HG03097 (cell line): ENCODE results near the gene ACOT11.
"Not testable (repeated sequence)": the region's sequence is repeated elsewhere in the genome, so short reads cannot be mapped to it uniquely, and the experiment has no call there.

Experiments
- ATAC-seq: cut with Tn5 transposase; IDR thresholded peaks from one replicate; pipeline ENCODE4 v1.9.1; 2021; ENCODE audit not compliant: unreplicated experiment, low FRiP score

Gene ACOT11

DNA sequence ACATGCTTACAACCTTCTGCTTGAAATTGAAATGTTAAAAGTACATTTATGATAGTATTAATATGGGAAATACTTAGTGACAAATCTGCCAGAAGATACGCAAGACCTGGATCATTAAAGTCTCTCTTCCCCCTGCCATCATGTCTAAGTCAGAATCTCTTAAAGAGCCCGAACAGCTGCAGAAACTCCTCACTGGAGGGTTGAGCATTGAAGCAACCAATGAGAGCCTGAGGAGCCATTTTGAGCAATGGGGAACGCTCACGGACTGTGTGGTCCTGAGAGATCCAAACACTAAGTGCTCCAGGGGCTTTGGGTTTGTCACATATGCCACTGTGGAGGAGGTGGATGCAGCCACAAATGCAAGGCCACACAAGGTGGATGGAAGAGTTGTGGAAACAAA lies 11.4 kb upstream of the ACOT11 start:
- not testable (repeated sequence) for ATAC-seq

DNA sequence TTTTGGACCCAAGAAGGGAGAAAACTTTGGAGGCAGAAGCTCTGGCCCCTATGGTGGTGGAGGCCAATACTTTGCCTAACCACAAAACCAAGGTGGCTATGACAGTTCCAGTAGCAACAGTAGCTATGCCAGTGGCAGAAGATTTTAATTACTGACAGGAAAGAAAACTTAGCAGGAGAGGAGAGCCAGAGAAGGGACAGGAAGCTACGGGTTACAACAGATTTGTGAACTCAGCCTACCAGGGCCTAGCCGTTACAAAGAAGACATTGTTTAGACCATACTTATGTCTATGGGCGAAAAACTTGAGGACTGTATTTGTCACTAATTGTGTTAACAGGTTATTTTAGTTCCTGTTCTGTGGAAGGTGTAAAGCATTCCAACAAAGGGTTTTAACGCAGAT lies 10.4 kb upstream of the ACOT11 start:
- ATAC-seq, result no peak

DNA sequence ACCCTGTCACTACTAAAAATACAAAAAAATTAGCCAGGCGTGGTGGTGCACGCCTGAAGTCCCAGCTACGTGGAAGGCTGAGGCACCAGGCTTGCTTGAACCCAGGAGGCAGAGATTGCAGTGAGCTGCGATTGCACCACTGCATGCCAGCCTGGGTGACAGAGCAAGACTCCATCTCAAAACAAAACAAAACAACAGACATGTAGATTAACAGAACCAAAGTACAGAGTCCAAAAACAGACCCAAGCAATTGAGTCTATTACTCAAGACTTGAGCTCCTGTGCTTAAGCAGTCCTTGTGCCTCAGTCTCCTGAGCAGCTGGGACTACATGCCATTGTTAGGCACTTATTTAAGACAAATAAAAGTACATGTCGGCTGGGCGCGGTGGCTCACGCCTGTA lies 9.5 kb upstream of the ACOT11 start:
- no peak for ATAC-seq

DNA sequence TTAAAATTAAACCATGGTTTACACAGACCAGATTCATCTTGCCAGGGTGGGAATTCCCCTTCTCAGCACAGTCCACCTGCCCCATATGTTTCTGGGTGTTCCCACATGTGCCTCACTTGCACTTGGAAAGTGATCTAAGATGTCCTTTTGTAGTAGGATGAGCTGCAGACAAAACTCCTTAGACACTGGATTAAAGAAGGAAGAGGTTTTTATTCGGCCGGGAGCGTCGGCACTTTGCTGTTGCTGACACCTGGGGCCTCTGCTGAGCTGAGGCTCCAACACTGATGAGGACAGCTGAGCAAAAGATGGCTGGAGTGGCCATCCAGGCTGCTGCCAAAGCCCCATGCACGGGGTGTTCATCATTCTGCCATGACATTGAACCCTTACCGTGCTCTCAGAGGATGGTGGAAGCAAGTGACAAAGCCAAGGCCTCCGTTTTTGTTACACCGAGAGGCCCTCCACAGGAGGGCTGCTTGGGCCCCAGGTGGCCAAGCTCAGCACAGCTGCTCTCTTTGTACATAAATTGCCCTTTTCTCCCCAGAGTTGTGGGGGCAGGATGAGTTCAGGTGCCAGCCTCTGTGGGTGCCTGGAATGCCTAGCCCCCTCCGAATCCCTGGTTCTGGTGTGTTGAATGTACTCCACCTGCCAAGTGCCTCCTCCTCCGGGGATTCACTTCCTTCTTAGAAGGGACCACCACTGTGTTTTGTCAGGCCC lies 7.3 kb upstream of the ACOT11 start:
- no peak for ATAC-seq

DNA sequence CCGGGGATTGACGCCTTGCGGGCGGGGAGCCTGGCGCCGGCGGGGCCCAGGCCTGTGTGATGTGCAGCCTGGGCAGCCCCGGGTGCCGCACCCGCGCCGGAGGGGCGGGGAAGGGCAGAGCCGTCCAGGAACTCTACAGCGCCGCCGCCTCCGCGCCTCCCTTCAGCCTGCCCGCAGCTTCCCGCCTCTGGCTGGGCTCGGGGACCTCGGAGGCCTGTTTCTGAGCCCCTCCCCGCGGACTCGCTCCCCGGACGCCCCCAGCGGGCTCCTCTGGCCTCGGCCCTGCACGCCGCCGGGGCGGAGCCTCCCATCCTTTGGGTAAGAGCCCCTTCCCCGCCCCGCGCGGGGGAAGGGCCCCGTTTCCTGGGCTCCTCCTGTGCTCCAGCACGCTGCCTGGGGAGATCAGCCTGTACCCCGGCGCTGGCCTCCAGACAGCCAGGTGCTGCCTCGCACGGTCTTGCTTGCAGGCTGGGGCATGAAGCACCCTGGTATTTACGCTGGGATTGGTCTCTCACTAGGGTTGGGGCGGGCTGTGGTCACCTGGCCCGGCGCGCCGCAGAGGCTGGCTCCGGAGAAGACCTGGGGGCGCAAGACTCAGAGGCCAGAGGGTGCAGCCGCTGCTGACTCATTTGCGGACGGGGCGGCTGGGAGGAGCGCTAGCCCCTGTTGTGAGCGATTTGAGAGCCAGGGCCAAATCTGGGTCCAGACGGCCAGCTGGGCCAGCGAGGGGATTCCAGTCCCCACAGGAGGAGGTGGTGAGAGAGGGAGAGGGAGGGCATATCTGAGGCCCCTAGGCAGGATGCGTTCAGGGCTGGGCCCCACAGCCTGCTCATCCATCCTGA lies 5.7 kb upstream of the ACOT11 start:
- ATAC-seq, result no peak

DNA sequence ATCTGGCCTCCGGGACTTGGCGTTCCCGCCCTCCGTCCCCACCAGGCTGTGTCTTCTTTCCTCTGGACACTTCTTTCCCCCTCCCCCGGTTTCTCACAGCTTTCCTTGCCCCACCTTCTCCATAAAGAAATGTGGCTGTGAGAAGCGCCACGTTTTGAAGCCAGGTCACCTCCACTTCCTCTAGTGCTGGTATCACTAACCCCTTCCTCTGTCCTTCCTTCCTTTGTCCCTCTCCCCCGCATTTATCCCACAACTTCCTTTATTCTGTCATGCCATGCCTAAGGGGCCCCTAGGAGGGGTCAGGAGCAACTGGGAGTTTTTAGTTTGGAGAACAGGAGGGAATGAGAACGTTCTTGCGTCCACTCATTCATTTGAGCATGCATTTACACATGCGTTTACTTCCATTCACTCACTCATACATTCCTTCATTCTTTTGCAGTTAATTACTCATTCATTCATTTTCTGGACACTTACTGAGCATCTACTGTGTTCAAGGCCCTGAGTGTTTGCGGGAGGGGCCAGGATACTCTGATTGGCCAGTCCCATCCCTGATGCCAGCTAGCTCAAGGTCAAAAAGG lies 5.0 kb upstream of the ACOT11 start:
- no peak for ATAC-seq

DNA sequence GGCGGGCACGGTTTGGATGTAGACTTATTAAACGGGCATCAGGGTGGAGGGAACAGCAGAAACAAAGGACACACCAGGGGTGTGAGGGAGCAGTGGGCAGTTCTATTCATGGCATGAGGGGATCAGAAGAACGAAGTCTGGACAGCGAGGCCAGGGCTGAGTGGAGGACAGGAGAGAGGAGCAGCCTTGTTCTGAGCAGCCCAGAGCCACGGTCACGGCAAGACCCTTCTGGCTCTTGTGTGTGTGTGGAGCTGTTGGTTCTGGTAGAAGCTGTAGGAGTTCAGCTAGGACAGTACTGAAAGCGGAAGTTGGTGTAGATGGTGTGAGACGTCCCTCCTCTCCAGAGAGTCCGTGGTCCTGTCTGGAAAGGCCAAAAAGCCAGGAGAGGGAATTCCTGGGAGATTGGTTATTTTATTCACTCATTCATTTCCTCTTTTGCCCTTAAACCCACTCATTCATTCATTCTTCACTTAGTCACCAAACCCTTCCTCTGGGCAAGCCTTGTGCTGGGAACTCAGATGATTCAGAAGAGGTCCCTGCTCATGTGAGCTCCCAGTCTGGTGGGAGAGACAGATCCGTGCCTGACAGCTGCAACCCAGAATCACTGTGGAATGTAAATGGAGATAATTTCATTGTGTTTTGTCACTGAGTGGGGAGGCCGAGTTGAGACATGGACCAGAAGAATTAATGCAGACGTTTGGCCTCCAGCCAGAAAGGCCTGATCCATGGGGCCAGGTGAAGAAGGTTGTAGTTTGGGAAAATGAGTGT lies 4.1 kb upstream of the ACOT11 start:
- ATAC-seq, result no peak

DNA sequence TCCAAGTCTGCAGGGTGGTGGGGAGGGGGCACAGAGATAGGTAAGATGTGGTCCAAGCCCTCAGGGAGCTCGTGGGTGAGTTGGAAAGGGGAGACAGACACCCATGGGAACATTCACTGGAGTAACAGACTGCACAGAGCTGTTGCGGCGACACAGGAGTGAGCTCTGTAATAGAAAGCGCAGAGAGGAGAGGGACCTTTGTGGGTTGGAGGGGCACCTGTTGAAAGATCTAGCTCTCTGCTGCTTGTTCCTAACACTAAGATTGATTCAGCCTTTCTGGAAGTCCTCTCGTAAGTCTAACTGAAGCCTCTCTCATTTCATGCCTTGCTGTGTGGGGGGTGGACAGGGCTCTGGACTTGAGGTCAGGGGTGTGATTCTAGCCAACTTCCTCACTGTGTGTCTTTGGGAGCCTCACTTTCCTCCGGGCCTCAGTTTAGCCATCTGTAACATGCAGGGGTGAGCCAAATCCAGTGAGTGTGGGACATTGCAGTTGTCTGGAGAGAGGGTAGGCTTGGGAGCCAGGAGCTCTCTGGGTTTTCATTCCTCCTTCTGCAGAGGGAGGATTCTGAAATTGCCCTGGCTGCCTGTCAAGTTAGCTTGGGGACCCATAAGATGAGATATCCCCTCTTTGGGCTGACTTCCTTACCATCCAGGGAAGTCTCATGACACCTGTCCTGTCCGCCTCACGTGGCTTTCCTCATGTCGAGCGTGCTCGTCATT lies 2.0 kb upstream of the ACOT11 start:
- no peak for ATAC-seq

DNA sequence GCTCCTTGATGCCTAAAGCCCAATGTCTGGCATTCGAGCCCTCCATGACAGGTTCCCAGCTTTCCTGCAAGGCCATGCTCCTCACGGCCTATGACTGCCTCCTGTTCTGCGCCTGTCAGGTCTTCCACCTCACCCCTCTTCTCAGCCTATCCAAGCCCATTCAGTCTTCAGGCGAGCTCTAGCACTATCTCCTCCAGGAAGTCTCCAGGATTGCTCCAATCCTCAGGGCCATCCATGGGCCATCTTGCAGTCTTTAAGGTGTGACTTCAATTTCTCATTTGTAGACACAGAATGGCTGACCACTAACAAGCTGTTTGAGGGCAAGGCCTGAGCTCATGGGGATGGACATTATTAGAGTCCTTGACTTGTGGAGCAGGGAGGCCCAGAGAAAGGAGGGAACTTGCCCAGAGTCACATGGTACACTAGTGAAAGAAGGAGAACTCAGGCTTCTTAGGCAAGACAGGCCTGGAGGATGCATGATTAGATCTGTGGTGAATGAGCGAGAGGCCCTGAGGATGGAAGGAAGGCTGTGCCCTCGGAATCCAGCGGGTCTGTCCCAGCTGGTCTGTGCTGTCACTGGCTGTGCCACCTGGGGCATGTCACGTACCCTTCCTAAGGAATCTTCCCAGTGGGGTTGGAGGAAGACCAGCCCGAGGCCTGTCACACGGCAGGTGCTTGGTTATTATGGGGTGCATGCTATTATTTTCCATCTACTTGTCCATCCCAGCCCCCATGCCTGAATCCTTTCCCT lies 1.2 kb upstream of the ACOT11 start:
- ATAC-seq, result no peak

DNA sequence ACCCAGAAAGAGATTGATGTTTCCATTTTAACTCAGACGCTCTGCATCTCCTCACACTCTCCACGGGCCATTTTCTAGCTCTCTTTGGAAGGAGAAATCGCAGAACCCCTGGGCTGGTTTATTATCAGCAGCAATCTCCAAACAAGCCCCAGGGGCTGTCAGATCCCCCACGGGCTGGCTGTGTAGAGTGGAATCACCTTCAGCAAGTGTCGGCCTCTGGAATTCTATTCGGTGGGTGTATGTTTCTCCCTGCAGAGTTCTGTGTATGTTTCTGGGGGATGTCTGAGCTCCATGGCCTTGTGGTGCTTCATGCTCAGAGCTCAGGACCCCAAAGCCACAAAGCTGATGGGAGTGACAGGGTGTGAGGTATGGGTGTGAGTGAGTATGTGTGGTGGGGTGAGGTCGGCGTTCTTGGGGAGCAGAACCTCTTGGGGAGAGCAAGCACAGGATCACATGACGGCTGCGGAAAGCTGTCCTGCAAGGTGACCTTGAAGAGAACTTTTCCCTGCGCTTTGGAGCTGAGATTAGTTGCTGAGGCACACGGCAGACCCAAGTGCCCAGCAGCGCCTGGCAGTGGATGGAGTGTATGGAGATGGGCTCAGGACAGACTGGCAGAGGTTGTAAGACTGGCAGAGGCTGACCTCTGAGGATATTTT lies 489 bp downstream of the ACOT11 start:
- no peak for ATAC-seq

DNA sequence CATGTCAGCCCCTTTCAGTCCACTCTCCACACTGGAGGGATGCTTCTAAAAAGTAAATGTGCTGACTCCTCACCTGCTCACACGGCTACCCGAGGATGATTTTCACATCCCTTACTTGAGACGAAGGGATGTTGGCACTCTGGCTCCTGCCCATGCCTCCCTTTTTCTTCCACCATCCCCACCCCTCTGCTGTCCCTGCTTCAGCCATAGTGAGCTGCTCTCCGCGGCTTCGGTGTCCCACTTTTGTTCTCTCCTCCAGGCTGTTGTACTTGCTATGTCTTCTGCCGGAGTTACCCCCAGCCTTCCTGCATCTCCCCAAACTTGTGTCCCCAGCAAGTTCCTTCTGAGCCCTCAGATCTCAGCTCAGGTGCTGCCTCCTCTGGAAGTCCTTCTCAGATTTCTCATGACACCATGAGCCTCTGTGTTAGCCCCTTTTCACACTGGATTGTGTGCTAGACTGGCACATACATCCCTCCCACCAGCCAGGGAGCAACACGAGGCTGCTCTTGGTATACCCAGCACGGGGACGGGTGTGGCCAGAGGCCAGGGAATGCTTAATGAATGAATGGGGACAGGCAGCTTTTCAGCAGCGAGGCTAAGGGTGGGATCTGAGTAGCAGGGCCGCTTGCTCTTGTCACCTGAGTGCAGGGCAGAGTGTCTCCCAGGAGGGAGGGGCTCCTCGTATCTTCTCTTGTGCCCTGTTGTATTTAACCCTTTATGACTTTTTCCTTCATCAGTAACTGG lies 1.3 kb downstream of the ACOT11 start:
- no peak for ATAC-seq

DNA sequence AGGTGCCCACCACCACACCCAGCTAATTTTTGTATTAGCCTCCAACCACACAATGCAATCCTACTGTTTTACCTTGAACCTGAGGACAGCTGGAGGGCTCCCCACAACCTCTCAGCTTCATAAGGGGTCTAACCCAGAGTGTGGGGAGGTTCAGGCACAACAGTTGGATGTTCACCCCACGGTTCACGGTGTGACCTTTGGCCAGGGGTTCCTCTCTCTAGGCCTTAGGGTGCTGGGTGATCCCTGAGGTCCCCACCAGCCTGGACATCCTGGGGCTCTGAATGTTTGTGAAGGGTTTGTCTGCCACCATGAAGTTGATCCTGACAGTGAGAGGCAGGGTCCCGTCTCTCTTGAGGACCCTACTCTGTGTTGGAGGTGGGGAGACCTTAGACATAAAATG lies 3.9 kb downstream of the ACOT11 start:
- no peak for ATAC-seq

DNA sequence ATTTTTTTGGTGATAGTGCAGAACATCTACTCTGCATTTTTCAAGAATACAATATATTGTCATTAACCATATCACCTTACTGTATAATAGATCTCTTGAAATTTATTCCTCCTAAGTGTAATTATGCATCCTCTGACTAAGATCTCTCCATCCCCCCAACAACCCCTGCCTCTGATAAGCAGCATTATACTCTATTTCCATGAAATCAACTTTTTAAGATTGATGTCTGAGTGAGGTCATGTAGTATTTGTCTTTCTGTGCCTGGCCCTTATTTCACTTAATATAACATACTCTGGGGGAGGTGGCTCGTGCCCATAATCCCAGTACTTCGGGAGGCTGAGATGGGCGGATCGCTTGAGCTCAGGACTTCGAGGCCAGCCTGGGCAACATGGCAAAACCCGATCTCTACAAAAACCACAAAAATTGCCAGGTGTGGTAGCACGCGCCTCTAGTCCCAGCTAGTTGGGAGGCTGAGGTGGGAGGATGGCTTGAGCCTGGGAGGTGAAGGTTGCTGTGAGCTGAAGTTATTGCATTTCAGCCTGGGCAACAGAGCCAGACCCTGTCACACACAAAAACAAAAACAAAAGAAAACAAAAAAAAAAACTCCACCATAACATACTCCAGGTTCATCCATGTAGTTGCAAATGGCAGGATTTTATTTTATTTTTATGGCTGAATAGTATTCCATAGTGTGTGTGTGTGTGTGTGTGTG lies 5.7 kb downstream of the ACOT11 start:
- no peak for ATAC-seq

DNA sequence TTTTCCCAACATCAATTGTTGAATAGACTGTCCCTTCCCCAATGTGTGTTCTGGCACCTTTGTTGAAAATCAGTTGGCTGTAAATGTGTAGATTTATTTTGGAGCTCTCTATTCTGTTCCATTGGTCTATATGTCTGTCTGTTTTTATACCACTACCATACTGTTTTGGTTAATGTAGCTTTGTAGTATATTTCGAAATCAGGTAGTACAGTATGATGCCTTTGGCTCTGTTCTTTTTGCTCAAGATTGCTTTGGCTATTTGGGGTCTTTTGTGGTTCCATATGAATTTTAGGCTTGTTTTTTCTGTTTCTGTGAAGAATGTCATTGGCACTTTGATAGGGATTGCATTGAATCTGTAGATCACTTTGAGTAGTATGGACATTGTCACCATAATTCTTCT lies 8.1 kb downstream of the ACOT11 start:
- no peak for ATAC-seq

DNA sequence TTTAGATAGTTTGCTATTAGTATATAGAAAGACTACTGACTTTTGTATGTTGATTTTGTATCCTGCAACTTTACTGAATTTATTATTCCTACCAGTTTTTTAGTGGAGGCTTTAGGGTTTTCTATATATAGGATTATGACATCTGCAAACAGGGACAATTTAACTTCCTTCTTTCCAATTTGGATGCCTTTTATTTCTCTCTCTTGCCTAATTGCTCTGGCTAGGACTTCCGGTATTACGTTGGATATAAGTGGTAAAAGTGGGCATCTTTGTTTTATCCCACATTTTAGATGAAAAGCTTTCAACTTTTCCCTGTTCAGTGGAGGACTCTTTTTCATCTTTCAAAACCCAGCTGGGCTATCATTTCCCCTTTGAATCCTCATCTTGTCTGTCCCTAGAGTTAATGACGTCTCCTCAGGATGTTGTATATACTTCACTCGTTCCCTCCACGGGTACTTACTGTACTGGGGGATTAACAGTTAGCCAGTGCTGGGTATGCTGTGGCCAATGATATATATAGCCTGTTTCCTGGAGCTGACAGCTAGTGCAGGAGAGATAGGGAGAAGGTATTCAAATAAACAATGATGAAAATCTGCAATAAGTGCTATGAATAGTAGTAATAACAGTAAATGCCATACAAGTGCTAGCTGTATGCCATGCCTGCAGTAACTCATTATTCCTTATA lies 9.8 kb downstream of the ACOT11 start:
- no peak for ATAC-seq

DNA sequence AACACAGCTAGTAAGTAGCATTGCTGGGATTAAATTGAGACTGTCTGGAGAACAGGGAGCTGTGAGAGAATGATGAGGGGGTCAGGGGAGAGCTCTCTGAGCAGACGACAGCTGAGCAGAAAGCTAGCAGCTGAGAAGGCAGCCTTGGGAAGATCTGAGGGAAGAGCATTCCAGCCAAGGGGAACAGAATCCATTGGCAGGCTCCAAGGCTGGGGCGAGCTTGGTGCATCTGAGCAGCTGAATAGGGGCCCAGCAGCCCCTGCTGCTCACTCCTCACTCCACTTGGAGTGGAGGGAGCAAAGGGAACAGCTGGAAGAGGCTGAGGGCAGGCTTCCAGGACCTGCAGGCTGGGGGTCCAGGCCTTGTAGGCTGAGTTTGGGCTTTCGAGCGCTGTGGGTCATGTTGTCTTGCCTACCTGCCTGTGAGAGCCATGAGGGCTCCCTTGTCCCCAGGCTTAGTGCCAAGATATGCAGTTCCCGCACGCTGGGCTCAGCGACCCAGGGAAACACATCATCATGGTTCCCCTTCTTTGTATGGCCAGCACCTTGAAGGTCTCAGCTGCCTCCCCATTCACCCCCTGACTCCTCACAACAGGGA lies 10.5 kb downstream of the ACOT11 start:
- no peak for ATAC-seq

DNA sequence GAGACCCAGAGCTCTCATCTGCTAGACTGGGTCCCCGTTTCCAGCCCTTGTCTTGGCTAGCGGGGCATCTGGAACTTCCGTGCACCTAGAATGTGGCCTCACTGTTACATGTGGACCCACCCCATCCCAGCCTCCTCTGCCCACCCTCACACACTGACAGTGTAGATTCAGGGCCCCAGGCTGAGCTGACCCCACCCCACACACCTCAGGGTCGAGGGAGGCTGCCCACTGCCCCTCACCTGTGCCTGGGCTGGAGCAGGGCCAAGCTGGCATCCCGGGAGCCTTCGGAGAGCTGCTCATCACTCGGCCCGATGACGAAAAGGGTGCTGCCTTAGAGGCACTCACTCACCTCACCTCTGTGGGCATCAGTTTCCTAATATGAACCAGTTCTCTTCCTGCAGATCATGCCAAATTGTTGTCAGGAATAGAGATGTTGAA lies 11.1 kb downstream of the ACOT11 start:
- ATAC-seq, result no peak
